Colonic mucosa (tissue), 4 donors: ENCODE results near the gene OR4D11. TPM values are rescaled to one million over a fixed set of nuclear protein-coding genes. Genes with fewer than 3 reads are reported as not detected.

ENCODE experiments used
- DNase-seq: peaks from one replicate; pipeline ENCODE4 v3.0.0-alpha.2; 2020
- H3K27ac ChIP-seq: fragments of 200-600 bp; one replicate; pipeline ENCODE4 v1.8.0; 2021
- H3K27me3 ChIP-seq: fragments of 200-600 bp; one replicate; pipeline ENCODE4 v1.8.0; 2021
- H3K36me3 ChIP-seq: fragments of 200-600 bp; one replicate; pipeline ENCODE4 v1.8.0; 2021
- H3K4me1 ChIP-seq: fragments of 200-600 bp; one replicate; pipeline ENCODE4 v1.8.0; 2021; ENCODE audit warnings: mild to moderate bottlenecking
- H3K4me3 ChIP-seq: fragments of 200-600 bp; one replicate; pipeline ENCODE4 v1.8.0; 2021
- H3K9ac ChIP-seq, 2 donors: one replicate each; pipeline ENCODE4 v1.7.0; 2013; ENCODE audit warnings: control low read depth in 2 of 2, low read depth in 2 of 2, low read length in 2 of 2
- H3K9me3 ChIP-seq: fragments of 200-600 bp; one replicate; pipeline ENCODE4 v1.8.0; 2021
- CTCF ChIP-seq: fragments of 200-600 bp; IDR thresholded peaks from one replicate; pipeline ENCODE4 v1.8.0; 2022; ENCODE audit warnings: antibody characterized with exemption, mild to moderate bottlenecking
- intact Hi-C: fragments of 100-400 bp; cut with DNase I; formaldehyde crosslinking; loops from one replicate; pipeline ENCODE4 v1.14.1; 2022
- total RNA-seq, 2 donors: library from RNA; stranded (reverse); fragmentation: NEBNext Ultra II Directional in 1 of 2; extraction: Animal tissue kit (Norgen Biotek cat#: 25700) in 1 of 2; gene quantifications; one replicate each; pipeline ENCODE4 v1.2.1, GENCODE V29; 2021
- donor health status: healthy.
- donor health status: DM: no; HTN: no; CAD: no.
- donor health status: DM: no; HTN: no; CAD: no.

OR4D11 gene
- total RNA-seq, 2 donors from 2014 or later = not detected

GRCh38 chr11:59475176-59475575, 28.2 kb upstream of the OR4D11 start:
- Histone ChIP-seq H3K9ac (no peak overlapping the region), H3K27me3 (no peaks in the 10 kb centered on the region), H3K36me3 (no peaks in the 10 kb centered on the region), H3K9me3 (no peaks in the 10 kb centered on the region), H3K27ac (no peak overlapping the region), H3K4me1 (no peaks in the 10 kb centered on the region), H3K4me3 (no peak overlapping the region)
- intact Hi-C loops = no loop called here
- TF ChIP-seq CTCF = no peak
- no peak for DNase-seq

GRCh38 chr11:59479906-59480305, 23.5 kb upstream of the OR4D11 start:
- Histone ChIP-seq H3K27ac (no peak overlapping the region), H3K9ac (no peak overlapping the region), H3K4me1 (no peaks in the 10 kb centered on the region), H3K27me3 (no peaks in the 10 kb centered on the region), H3K9me3 (no peaks in the 10 kb centered on the region), H3K4me3 (no peak overlapping the region), H3K36me3 (no peaks in the 10 kb centered on the region)
- no peak for DNase-seq
- no peak for TF ChIP-seq CTCF
- intact Hi-C loops = no loop called here

GRCh38 chr11:59480359-59480758, 23.0 kb upstream of the OR4D11 start:
- no peaks in the 10 kb centered on the region for H3K9me3 ChIP-seq
- no peak overlapping the region for H3K4me3 ChIP-seq
- no peak for TF ChIP-seq CTCF
- DNase-seq = no peak
- H3K4me1 ChIP-seq = no peaks in the 10 kb centered on the region
- H3K27ac ChIP-seq = no peak overlapping the region
- no peak overlapping the region for H3K9ac ChIP-seq
- intact Hi-C loops = no loop called here
- H3K36me3 ChIP-seq = no peaks in the 10 kb centered on the region
- H3K27me3 ChIP-seq = no peaks in the 10 kb centered on the region

- DNase-seq = no peak
- no peaks in the 10 kb centered on the region for H3K9me3 ChIP-seq
- H3K27me3 ChIP-seq = no peaks in the 10 kb centered on the region
- intact Hi-C loops = no loop called here
- no peak overlapping the region for H3K27ac ChIP-seq
- H3K36me3 ChIP-seq = no peaks in the 10 kb centered on the region
- H3K4me3 ChIP-seq = no peak overlapping the region
- no peaks in the 10 kb centered on the region for H3K4me1 ChIP-seq
- no peak overlapping the region for H3K9ac ChIP-seq
- no peak for TF ChIP-seq CTCF
These were observed 1.4 kb upstream of the OR4D11 start for GRCh38 chr11:59501931-59502330.

GRCh38 chr11:59510941-59511589, 7.7 kb downstream of the OR4D11 start, which contains the start of gene OR4D9:
Gene OR4D9, plus strand, starts transcription at chr11:59511539. Its CDS starts 3,374 bp downstream, at chr11:59514913.
- H3K4me1 ChIP-seq = no peaks in the 10 kb centered on the region
- H3K36me3 ChIP-seq = no peaks in the 10 kb centered on the region
- H3K9ac ChIP-seq = no peak within 1 kb of the TSS
- no peak within 1 kb of the TSS for H3K27ac ChIP-seq
- no peak for DNase-seq
- no peak within 1 kb of the TSS for H3K4me3 ChIP-seq
- no peak for TF ChIP-seq CTCF
- intact Hi-C loops = no loop called here
- H3K27me3 ChIP-seq = no peaks in the 10 kb centered on the region
- no peaks in the 10 kb centered on the region for H3K9me3 ChIP-seq
